Measurements from ENCODE around the gene RABGAP1L. TPM values are rescaled to one million over a fixed set of nuclear protein-coding genes. Genes with fewer than 3 reads are reported as not detected.

RABGAP1L gene
- total and polyA plus RNA-seq, 2 of the 8 experiments (the other 6 are each of a cell fraction or from before 2014, with no cell fraction given): 33.3 to 156 TPM

DNA sequence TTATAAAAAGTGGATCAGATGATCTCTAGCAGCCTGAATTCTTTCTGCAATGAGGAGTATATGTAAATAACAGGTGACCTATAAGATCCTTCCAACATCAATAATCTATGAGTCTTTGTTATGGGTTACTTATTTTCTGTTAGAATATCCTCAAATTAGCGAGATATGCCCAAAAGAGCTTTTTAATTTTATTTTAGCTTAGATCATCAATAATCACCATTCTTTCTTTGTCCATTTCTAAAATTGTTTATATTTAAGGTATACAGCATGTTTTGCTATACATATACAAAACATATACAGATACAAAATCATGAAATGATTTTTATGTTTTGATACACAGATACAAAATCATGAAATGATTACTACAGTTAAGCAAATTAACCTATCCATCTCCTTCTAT is 11.8 kb downstream of the RABGAP1L start:
- Histone ChIP-seq H3K9ac (replicated peaks in 1 of 4; ENCODE audit: extremely low read depth in 1 of 4, low read depth in 3 of 4, low read length in 3 of 4) (no peak overlapping the region), H4K20me1 (replicated peaks in 1 of 2; ENCODE audit: control insufficient read depth in 1 of 2, insufficient read depth in 2 of 2, low read length in 2 of 2) (no peaks in the 10 kb centered on the region), H2BK20ac (ENCODE audit: low read length) (no peak overlapping the region), H2AFZ (ENCODE audit: low read length) (no peak overlapping the region), H3K23me2 (ENCODE audit: low read depth, low read length) (no peaks in the 10 kb centered on the region), H4K91ac (replicated peaks; ENCODE audit: insufficient read length, low read length) (no peak overlapping the region), H3K18ac (ENCODE audit: extremely low read depth, low read length) (no peak overlapping the region), H3K27me3 (replicated peaks in 1 of 4; ENCODE audit: control insufficient read depth in 3 of 4, extremely low read depth in 1 of 4, insufficient read depth in 3 of 4, low read length in 3 of 4) (no peaks in the 10 kb centered on the region), H4K8ac (ENCODE audit: extremely low read depth, insufficient read depth, low read length) (no peak overlapping the region), H3K4me3 (ENCODE audit: extremely low read depth in 1 of 4, insufficient read depth in 2 of 4, low read depth in 3 of 4, low read length in 4 of 4) (no peak overlapping the region), H3K27ac (ENCODE audit: low read depth, low read length) (no peak overlapping the region), H3K9me3 (ENCODE audit: insufficient read depth in 2 of 2, low read depth in 1 of 2, low read length in 1 of 2) (no peaks in the 10 kb centered on the region), H3K23ac (ENCODE audit: insufficient read length) (no peak overlapping the region), H3K4me2 (ENCODE audit: insufficient read depth in 1 of 2, low read depth in 2 of 2, low read length in 2 of 2) (no peak overlapping the region), H2BK5ac (ENCODE audit: low read depth, low read length) (no peak overlapping the region), H2AK5ac (ENCODE audit: low read depth, low read length) (no peak overlapping the region), H4K5ac (ENCODE audit: insufficient read length, low read depth, low read length) (no peak overlapping the region), H2BK12ac (ENCODE audit: low read depth, low read length) (no peak overlapping the region), H2BK120ac (replicated peaks; ENCODE audit: low read depth, low read length) (no peak overlapping the region), H3K79me2 (ENCODE audit: control insufficient read depth in 1 of 2, insufficient read depth in 2 of 2, low read length in 2 of 2) (peaks cover 0 to 10% of the 10 kb centered on the region in 2 experiments; a peak in 1 of 4 replicates), H3K36me3 (ENCODE audit: control insufficient read depth in 2 of 4, insufficient read depth in 4 of 4, low read length in 3 of 4) (no peaks in the 10 kb centered on the region), H2BK15ac (ENCODE audit: low read length) (no peak overlapping the region), H3K14ac (ENCODE audit: insufficient read length) (no peak overlapping the region), H3K4me1 (replicated peaks in 1 of 4; ENCODE audit: control insufficient read depth in 3 of 4, insufficient read depth in 4 of 4, low read length in 3 of 4) (no peaks in the 10 kb centered on the region), H3K56ac (replicated peaks; ENCODE audit: insufficient read length, low read depth, low read length) (no peak overlapping the region), H3K4ac (replicated peaks; ENCODE audit: insufficient read length, low read depth, low read length) (no peak overlapping the region), H3K79me1 (ENCODE audit: low read depth, low read length) (no peaks in the 10 kb centered on the region)
- TF ChIP-seq KDM1A (IDR thresholded peaks at IDR 0.05; ENCODE audit: borderline replicate concordance, low read length): no peak
- WGBS, 2 experiments (ENCODE audit: extremely low coverage in 1 of 2, insufficient coverage in 1 of 2, insufficient read length in 1 of 2, insufficient replicate concordance in 2 of 2, low coverage in 1 of 2, low lambda C conversion rate in 2 of 2, missing lambda C conversion rate in 1 of 2): 91% methylated on average over 1 of the region's 1 CpG; no CpG with 5 or more reads in 1 of the 2 experiments
- FAIRE-seq (no peak), DNase-seq (ENCODE audit: low read depth in 1 of 2, low spot score in 2 of 2) (no peak)
- ChIA-PET CTCF (ENCODE audit: partially characterized antibody) (interaction anchor here (2.6 kb wide), 1 partner anchor 47 kb away, joined by 10 read pairs; no protein-coding TSS in a partner anchor), POLR2A (ENCODE audit: partially characterized antibody) (no interaction called here)

All from H1 (cell line).